Fibroblast of peridontal ligament (primary cell): ENCODE measurements around the gene WDFY4.

ENCODE experiments used
- DNase-seq: peaks from one replicate; pipeline ENCODE4 v3.0.0-alpha.2; 2010; ENCODE audit errors: extremely low read depth

Gene WDFY4

DNA sequence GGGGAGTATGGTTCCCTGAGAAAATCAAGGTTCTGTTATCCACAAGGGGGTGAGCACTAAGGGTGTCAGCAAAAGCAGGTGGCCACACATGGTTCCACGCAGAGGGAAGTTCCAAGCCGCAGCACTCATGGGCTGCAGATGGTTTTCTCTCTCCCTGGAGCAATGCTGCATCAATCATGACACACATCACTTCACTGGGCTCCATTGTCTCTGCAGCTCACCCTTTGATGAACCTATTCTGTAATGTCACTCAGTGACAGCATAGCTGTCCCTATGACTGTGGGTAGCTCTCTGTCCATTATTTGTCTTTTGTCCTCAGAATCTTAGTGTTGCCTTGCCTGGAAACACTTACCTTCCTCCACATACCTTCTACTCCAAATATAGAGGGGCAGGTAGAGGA lies 220.2 kb downstream of the WDFY4 start:
- DNase-seq, result no peak

GRCh38 chr10:48905311-48905710 lies 220.6 kb downstream of the WDFY4 start:
- DNase-seq, result no peak

GRCh38 chr10:48906841-48907240 lies 222.2 kb downstream of the WDFY4 start:
- no peak for DNase-seq

DNA sequence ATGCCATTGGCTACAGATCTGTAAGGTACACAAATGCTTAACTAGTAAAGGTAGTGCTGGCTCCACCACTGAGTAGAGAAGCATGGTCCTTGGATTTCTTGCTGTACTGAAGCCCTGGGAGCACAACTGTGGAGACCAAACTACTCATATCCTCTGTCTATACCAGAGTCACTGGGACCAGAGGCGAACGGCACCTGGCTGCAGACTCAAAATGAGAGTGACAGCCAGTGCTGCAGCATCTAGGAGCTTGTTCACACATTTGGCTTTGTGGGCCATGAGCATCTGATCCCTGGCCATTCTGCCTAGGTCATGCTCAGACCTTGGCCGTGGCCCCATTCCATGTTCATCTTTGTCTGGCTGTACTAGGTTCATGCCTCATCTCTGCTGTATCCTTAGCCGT lies 223.1 kb downstream of the WDFY4 start:
- no peak for DNase-seq

DNA sequence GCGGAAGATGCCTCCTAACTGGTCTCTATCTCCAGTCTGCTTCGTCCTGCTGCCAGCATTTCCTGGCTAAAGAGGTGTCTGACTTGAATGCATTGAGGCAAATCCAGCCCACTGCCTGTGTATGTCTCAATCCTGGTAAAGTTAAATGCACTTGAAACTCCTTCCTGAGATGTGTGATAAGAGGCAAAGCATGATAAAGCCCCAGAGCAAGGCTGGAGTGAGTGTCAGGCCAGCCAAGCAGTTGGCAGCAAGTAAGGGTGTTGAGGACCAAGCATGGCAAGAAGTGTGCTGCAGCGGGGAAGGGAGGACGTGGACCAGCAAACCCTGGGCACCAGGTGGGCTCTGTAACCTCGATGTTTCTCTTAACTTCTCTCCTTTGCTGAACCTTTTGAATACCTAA lies 225.9 kb downstream of the WDFY4 start:
- no peak for DNase-seq

DNA sequence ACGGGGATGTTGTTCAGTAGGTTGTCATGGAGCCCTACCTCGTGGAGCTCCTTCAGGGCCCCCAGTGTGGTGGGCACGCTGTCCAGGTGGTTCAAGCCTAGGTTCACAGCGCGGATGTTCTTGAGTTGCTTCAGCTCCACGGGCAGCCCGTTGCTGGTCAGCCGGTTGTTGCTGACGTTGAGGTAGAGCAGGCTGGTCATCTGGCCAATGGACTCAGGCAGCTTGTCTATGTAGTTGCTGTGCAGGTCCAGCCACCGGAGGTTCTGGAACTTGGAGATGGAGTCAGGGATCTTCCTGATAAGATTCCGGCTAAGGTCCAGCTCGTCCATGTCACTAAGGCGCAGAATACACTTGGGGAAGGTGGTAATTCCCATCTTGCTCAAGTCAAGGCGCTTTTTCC lies 229.0 kb downstream of the WDFY4 start:
- no peak for DNase-seq

- no peak for DNase-seq
Observed at GRCh38 chr10:48923748-48924147, 239.1 kb downstream of the WDFY4 start.

- DNase-seq, result no peak
Observed at GRCh38 chr10:48924988-48925387, 240.3 kb downstream of the WDFY4 start.

GRCh38 chr10:48926255-48926654 lies 241.6 kb downstream of the WDFY4 start:
- no peak for DNase-seq

GRCh38 chr10:48926764-48927540 lies 242.3 kb downstream of the WDFY4 start:
- no peak for DNase-seq

- DNase-seq, result no peak
Observed at GRCh38 chr10:48929413-48929990, 244.8 kb downstream of the WDFY4 start.

DNA sequence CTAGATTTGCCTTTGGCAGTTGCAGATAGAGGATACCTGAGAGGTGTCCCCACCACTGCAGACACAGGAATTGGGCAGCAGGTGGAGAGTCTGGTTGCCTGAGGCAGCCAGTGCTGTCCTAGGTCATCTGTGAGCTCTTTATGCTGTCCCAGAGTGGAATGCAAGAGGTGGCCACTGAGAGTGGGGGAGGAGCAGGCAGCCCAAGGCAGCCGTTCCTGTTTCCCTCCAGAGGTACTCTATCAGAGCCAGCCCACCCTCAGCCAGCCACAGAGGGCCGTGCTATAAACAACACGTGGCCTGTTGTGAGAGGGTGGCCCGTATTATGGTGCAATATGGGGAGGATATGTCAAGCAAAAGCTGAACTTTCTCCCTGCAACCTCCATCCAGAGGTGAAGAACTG lies 246.5 kb downstream of the WDFY4 start:
- DNase-seq, result no peak

GRCh38 chr10:48932831-48933664 lies 248.4 kb downstream of the WDFY4 start:
- DNase-seq, result no peak

- no peak for DNase-seq
Observed at GRCh38 chr10:48934672-48935501, 250.2 kb downstream of the WDFY4 start.

GRCh38 chr10:48935577-48935976 lies 250.9 kb downstream of the WDFY4 start:
- DNase-seq, result no peak

- DNase-seq, result no peak
Observed at GRCh38 chr10:48937796-48938195, 253.1 kb downstream of the WDFY4 start.

DNA sequence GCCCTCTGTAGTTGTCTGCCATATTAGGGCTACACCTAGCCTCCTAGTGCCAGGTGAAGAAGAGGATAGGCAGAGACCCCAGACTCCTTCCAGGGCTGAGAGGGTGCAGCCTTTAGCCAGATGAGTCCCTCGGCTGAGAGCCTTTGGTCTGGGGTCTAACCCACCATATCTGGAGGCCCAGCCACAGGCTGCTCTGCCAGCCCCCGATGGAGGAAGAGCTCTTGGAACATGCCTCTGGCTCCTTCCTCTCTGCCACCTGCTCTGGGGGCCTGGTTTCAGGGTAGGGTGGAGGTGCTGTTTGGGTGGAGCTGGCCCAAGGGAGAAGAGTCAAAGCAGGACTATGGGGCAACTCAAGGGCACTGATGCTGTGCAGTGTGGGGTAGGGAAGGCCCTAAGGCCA lies 253.6 kb downstream of the WDFY4 start:
- DNase-seq, result no peak

- no peak for DNase-seq
Observed at GRCh38 chr10:48938990-48939536, 254.4 kb downstream of the WDFY4 start.

DNA sequence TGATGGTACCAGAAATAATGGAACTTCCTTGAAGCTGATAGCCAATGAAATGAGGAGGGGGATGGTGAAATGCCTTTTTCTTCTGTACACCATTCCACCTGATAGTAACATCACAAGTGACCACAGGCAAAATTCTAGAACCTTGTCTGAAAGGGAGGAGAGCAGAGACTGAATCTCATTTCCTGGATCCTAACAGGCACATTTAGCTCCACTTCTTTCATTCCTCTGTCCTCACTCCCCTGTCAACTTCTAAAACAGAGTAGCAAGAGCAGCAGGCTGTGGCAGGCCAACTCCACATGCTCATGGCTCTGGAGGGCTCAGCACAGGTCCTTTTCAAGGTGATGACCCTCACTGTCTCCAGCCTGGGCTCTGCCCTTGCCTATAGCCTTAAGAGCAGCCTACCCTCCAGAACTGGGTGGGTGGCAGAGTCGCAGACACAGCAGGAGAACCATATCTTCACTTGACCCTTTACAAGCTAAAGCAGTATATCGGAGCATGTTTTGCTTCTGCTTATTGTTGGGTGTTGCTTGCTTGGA lies 255.2 kb downstream of the WDFY4 start, which contains the start of gene LRRC18:
Gene LRRC18 (minus strand): TSS at position 51 of the 536 bp plus-strand sequence. CDS start 25,685 bp downstream, outside the sequence.
- DNase-seq, result no peak

DNA sequence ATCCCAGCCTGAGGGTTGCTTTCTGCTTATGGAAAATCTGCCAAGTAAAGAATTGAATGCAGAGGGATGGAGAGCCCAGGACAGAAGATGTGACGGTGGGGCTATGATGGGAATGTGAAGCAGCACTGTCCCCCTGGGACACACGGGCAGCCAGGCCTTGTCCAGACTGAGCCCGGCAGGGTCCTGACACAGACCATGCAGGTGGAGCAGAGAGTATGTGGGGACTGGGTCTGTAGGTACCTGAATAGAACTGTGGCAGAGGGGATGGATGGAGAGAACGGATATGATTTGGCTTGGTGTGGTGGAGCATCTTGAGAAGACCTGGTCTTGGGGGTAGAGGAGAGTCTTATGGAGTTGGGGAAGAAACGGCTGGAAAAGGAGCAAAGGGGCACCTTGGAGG lies 255.7 kb downstream of the WDFY4 start:
- no peak for DNase-seq

GRCh38 chr10:48940958-48941357 lies 256.3 kb downstream of the WDFY4 start:
- DNase-seq, result no peak
